Measurements from ENCODE around the gene ZNF580. TPM values are rescaled to one million over a fixed set of nuclear protein-coding genes. Genes with fewer than 3 reads are reported as not detected.

ZNF580 gene
- total and polyA plus RNA-seq, 12 donors = 16.5 to 29.9 (median 21.1) TPM

GRCh38 chr19:55660991-55661390 lies 20.2 kb downstream of the ZNF580 start:
- intact Hi-C loops (cut with DNase I) = no loop called here
- Histone ChIP-seq H3K27me3 (no peaks in the 10 kb centered on the region), H3K4me1 (peaks cover 33 to 47% (median 39%) of the 10 kb centered on the region in 9 donors), H3K36me3 (peaks cover 0 to 75% (median 46%) of the 10 kb centered on the region in 9 donors), H3K9me3 (no peaks in the 10 kb centered on the region), H3K4me3 (no peak overlapping the region), H3K27ac (no peak overlapping the region)
- DNase-seq = no peak
- 74 to 75% methylated on average over 16 of the region's 16 CpGs for WGBS, 2 donors
- no peak for TF ChIP-seq CTCF (IDR thresholded peaks at IDR 0.05)
- ATAC-seq = no peak

GRCh38 chr19:55661826-55662225 lies 21.0 kb downstream of the ZNF580 start:
- H3K9me3 ChIP-seq = no peaks in the 10 kb centered on the region
- no peak overlapping the region for H3K4me3 ChIP-seq
- no peak for TF ChIP-seq CTCF (IDR thresholded peaks at IDR 0.05)
- WGBS, 2 donors = 58 to 66% methylated on average over 7 of the region's 7 CpGs
- ATAC-seq (no peak), DNase-seq (no peak)
- no peaks in the 10 kb centered on the region for H3K27me3 ChIP-seq
- no peak overlapping the region for H3K27ac ChIP-seq
- H3K36me3 ChIP-seq = peaks cover 0 to 84% (median 54%) of the 10 kb centered on the region in 9 donors
- intact Hi-C loops (cut with DNase I) = no loop called here
- peaks cover 25 to 39% (median 30%) of the 10 kb centered on the region in 9 donors for H3K4me1 ChIP-seq

- ATAC-seq (no peak), DNase-seq (no peak)
- peaks cover 0 to 99% (median 64%) of the 10 kb centered on the region in 9 donors for H3K36me3 ChIP-seq
- H3K4me1 ChIP-seq = peaks cover 3 to 21% (median 9%) of the 10 kb centered on the region in 9 donors
- H3K27ac ChIP-seq = no peak overlapping the region
- no peak for TF ChIP-seq CTCF (IDR thresholded peaks at IDR 0.05)
- no peaks in the 10 kb centered on the region for H3K27me3 ChIP-seq
- 87 to 91% methylated on average over 20 of the region's 20 CpGs for WGBS, 2 donors
- intact Hi-C loops (cut with DNase I) = no loop called here
- no peaks in the 10 kb centered on the region for H3K9me3 ChIP-seq
- no peak overlapping the region for H3K4me3 ChIP-seq
Observed at GRCh38 chr19:55663846-55664536, 23.2 kb downstream of the ZNF580 start.

GRCh38 chr19:55666343-55667005 lies 25.7 kb downstream of the ZNF580 start:
- no peak for DNase-seq
- no peak for ATAC-seq
- Histone ChIP-seq H3K4me1 (peaks cover 0 to 13% (median 2%) of the 10 kb centered on the region in 9 donors), H3K9me3 (no peaks in the 10 kb centered on the region), H3K36me3 (peaks cover 0 to 97% (median 67%) of the 10 kb centered on the region in 9 donors), H3K27me3 (no peaks in the 10 kb centered on the region), H3K27ac (no peak overlapping the region), H3K4me3 (no peak overlapping the region)
- 85 to 90% methylated on average over 12 of the region's 12 CpGs for WGBS, 2 donors
- TF ChIP-seq CTCF (IDR thresholded peaks at IDR 0.05) = no peak
- intact Hi-C loops (cut with DNase I) = no loop called here

Measured in heart right ventricle (tissue), 16 donors.